Measurements from ENCODE around the gene ASTN2.
"Not testable (repeated sequence)": the region's sequence is repeated elsewhere in the genome, so short reads cannot be mapped to it uniquely, and the experiment has no call there.

Gene ASTN2

GRCh38 chr9:116842658-116843057, 572.2 kb downstream of the ASTN2 start:
- DNase-seq, result peak; percentile 69

- DNase-seq, result not testable (repeated sequence)
Measured at GRCh38 chr9:116838468-116838867, 576.4 kb downstream of the ASTN2 start.

DNA sequence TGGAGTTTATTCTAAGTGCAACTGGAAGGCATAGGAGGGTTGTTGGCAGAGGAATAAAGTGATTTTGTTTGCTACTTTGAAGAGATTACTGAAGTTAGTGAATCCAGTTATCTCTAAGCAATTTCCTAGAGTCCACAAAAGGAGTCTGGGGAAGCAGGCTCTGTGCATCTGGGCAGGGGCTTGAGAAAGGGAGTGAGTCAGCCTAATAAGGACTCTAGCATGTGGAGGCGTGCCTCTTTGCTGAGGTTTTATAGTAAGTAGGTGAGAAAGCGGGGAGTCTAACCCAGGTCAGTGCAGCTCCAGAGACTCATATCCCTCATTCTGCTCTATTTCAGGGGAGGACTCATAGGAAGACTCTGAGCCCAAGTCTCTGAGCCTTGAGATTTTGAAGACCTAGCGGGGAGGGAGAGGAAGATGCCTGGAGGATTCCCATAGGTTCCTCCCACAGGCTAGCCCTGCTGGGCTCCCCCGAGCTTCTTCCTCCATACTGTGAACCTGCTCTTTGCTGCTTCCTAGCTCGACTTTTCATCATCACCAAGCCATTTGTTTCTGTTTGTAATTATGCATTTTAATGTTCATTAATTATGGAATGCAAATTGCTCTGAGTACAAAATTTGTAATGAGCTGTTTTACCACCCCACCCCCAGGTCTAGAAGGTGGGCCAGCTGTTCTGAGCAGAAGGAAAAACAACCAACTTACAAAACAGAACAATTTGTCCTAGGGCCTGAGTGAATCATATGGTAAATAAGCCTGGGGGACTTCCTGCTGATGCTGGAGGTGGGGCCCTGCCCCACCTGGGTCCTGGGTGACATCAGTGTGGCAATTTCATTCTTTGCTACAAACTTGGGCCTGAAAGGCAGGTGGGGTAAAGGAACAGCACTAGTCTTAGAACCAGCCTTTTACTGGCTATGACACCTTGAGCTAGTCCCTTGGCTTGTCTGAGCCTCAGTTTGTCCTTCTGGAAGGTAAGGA, 577.6 kb downstream of the ASTN2 start:
- DNase-seq, result peak; percentile 58

DNA sequence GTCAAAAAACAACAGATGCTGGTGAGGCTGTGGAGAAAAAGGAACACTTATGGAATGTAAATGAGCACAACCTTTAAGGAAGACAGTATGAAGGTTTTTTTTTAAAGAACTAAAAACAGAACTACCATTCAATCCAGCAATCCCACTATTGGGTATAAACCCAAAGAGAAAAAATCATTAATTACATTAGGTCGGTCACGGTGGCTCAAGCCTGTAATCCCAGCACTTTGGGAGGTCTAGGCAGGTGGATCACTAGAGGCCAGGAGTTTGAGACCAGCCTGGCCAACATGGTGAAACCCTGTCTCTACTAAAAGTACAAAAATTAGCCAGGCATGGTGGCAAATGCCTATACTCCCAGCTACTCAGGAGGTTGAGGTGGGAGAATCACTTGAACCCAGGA, 584.5 kb downstream of the ASTN2 start:
- DNase-seq, result not testable (repeated sequence)

DNA sequence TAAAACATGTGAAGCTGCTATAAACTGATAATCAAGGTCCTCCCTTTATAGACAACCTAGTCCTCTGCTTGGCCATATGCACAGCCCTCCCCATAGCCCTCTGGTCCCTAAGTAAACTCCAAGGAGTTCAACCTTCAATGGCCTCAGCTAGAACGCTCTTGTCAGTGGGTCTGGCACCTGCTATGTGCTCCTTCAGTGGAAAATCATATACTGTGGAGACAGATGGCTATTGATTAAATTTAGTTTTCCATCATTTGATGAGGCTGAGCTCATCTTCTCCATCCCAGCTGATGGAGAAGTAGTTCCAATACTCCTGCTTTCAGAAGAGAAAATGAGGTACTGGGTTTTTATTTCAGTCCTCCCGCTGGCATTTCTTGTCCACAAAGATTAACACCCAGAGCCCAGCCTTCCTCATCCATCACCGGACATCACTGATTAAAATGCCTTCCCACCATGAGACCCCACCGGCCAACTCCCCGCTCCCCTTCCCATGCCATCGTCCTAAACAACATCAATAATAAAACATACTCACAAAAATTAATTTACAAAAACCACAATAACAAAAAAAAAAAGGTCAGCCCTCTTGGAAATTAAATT, 593.1 kb downstream of the ASTN2 start:
- peak; percentile 45 for DNase-seq

- DNase-seq, result peak; percentile 75
Measured at GRCh38 chr9:116819116-116819515, 595.7 kb downstream of the ASTN2 start.

GRCh38 chr9:116817762-116818161, 597.1 kb downstream of the ASTN2 start:
- no peak for DNase-seq

- no peak for DNase-seq
Measured at GRCh38 chr9:116816484-116816883, 598.4 kb downstream of the ASTN2 start.

GRCh38 chr9:116815835-116816234, 599.0 kb downstream of the ASTN2 start:
- DNase-seq, result peak; percentile 36

GRCh38 chr9:116813031-116813300, 601.9 kb downstream of the ASTN2 start:
- no peak for DNase-seq

DNA sequence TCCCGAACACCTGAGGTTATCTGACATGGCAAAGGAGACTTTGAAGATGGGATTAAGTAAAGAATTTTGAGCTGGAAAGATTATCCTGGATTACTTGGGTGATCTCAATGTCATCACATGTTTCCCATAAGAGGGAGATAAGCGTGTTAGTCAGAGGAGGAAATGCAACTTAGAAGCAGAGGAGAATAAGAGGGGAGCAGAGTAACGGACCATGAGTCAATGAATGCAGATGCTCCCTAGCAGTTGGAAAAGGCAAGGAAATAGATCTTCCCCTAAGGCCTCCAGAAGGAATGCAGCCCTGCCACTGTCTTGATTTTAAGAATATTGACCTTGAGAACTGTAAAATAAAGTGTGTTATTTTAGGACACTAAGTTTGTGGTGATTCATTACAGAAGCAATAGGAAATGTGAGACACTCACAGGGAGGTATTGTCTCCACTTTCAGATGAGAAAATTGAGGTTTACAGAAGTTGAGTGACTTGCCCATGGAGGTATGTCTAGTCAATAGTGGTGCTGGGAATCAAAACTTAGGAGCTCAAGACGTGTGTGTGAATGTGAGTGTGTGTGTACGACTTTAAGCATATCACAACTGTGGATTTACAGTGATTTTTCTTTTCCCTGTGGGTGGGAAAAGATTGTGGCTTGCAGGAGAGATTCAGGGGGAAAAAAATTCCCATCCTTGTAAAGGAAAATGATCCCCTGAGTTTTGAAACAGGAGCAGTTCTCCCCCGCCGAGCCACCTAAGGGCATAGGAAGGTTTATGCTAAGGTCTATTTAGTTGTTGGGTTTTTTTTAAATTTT, 602.4 kb downstream of the ASTN2 start:
- no peak for DNase-seq

DNA sequence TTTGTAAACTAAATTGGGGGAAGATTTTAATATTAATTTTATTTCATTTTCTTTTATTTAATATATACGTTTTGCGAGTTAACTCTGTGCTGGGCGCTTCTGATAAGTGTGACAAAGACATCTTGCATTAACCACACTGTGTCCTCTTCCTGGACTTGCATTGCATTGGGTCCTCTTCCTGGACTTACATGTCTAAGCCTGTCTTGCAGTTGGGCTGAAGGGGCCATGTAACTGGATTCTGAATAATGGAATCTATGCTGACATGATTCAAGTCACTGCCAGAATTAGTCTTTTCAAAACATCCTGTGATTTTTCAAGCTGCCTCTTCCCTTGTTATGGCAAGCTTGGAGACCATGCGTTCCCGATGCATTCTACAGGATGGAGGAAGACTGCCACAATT, 605.2 kb downstream of the ASTN2 start:
- DNase-seq, result no peak

- DNase-seq, result no peak
Measured at GRCh38 chr9:116806075-116806474, 608.8 kb downstream of the ASTN2 start.

- DNase-seq, result no peak
Measured at GRCh38 chr9:116800885-116801284, 614.0 kb downstream of the ASTN2 start.

DNA sequence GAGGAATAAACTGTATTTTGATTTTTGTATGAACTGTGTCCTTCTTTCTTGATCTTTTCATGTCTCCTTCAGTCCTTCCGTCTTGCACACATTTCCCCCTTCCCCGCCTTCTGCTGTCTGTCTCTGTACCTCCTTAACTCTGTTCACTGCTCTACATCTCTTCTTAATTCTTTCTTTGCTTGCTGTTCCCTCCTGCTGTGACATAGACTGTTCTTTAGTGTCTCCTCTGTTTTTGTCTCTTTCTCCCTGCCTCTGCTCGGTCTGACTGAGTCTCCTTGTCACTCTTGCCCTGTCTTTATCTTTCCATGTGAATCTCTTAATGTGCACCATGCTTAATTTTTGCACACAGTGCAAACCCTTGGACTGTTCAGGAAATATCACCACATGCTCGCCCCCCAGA, 614.8 kb downstream of the ASTN2 start:
- no peak for DNase-seq

GRCh38 chr9:116798521-116798920, 616.3 kb downstream of the ASTN2 start:
- peak; percentile 47 for DNase-seq

DNA sequence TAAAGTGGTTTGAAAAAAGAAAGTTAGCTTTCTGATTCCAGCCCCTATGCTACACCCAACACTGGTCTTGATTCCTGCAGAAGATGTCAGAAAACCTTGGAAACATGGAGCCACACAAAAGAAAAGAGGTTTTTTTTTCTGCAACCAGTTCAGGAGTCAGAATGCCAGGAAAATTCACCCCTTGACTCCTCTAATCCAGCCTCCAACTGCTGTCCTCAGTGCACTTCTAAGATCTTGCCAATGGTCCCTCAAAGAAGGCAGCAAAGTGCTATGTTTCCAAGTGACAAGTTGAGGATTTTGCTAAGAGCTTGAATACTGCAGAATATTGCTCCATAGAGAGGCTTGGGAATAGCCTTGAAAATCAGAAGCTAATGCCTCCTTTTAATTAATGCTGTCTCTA, 617.6 kb downstream of the ASTN2 start:
- DNase-seq, result no peak

DNA sequence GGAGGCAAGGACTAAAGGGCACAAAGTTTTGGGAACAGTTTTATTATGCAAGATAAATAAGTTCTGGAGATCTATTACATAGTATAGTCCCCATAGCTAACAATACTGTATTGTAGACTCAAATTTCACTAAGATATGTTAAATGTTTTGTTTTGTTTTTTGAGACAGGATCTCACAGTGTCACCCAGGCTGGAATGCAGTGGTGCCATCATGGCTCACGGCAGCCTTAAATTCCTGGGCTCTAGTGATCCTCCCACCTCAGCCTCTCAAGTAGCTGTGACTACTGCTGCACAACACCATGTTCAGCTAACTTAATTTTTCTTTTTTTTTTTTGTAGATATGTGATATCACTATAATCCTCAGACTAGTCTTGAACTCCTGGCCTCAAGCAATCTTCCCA, 618.2 kb downstream of the ASTN2 start:
- no peak for DNase-seq

- DNase-seq, result no peak
Measured at GRCh38 chr9:116795821-116796220, 619.0 kb downstream of the ASTN2 start.

DNA sequence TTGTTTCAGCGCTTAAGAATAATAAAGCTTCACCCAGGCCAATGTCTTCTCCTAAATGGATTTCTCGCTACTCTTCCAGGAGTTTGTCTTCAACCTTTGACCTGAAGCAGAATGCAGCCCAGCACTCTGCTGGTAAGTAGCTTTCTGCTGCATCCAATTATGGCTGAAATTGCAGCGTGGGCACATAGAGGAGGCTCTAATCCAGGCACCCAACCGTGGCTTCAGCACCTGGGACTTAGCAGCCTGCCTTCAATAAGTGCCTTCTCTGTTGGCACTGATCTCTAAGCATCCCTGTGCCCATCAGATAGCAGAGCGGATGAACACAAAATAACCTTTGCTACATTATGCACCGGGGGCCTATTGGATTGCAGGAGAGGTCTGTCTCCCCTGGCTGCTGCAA, 622.6 kb downstream of the ASTN2 start:
- peak; percentile 21 for DNase-seq

GRCh38 chr9:116791326-116791725, 623.5 kb downstream of the ASTN2 start:
- DNase-seq, result peak; percentile 52

DNA sequence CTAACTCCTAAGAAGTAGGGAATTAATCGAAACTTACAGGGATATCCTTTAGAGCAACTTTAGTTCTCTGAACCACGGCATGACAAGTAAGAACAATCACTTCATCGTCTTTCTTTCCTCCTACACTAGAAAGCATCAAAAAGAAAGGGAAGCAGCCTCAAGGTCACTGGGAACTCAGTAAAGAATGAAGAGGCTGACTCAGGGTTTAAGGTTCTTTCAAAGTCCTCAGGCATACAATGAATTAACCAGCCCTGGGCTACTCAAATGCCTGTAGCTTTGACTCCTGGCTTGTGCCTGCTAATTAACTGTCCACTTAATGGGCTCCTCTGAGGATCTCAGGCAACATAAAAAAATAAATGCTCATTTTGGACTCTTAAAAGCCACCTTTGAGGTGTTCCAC, 625.8 kb downstream of the ASTN2 start:
- peak; percentile 42 for DNase-seq

GRCh38 chr9:116786737-116787136, 628.1 kb downstream of the ASTN2 start:
- no peak for DNase-seq

- no peak for DNase-seq
Measured at GRCh38 chr9:116777116-116777515, 637.7 kb downstream of the ASTN2 start.
